ENCODE measurements around the gene CHI3L2. TPM values are rescaled to one million over a fixed set of nuclear protein-coding genes. Genes with fewer than 3 reads are reported as not detected.

Gene CHI3L2
- total and polyA plus RNA-seq, 2 of the 13 experiments (the other 11 are each of a cell fraction or from before 2014, with no cell fraction given) = 0.46 to 1.7 TPM

- TF ChIP-seq ZXDC (CRISPR knock-in tag; IDR thresholded peaks at IDR 0.05) = no peak
- no peak for TF ChIP-seq ZNF558 (CRISPR knock-in tag; IDR thresholded peaks at IDR 0.05; ENCODE audit: borderline replicate concordance)
- no peak for TF ChIP-seq KDM3A (CRISPR knock-in tag; IDR thresholded peaks at IDR 0.05; ENCODE audit: low read depth)
- TF ChIP-seq FIP1L1 (IDR thresholded peaks at IDR 0.05; ENCODE audit: borderline replicate concordance, insufficient read depth, low read depth, low read length) = no peak
- no peak for TF ChIP-seq CTCF (CRISPR knock-in tag; IDR thresholded peaks at IDR 0.05)
- no peak for TF ChIP-seq NR2F2 (IDR thresholded peaks at IDR 0.05; ENCODE audit: borderline replicate concordance, low read depth)
- no peak for TF ChIP-seq CBX2 (IDR thresholded peaks at IDR 0.05; ENCODE audit: low read depth, low read length)
- TF ChIP-seq CBX2 (CRISPR knock-in tag; IDR thresholded peaks at IDR 0.05; ENCODE audit: low read depth) = no peak
- no peak for TF ChIP-seq ATF3 (CRISPR knock-in tag; IDR thresholded peaks at IDR 0.05)
- TF ChIP-seq, protein P1, sequence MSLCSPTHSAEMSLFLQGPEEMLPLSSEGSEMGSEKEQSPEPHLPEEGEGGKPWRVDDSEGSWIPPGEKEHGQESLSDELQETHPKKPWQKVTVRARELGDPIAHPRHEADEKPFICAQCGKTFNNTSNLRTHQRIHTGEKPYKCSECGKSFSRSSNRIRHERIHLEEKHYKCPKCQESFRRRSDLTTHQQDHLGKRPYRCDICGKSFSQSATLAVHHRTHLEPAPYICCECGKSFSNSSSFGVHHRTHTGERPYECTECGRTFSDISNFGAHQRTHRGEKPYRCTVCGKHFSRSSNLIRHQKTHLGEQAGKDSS (CRISPR knock-in tag; IDR thresholded peaks at IDR 0.05; ENCODE audit: borderline replicate concordance, low read depth) = no peak
- TF ChIP-seq MTERF4 (CRISPR knock-in tag; IDR thresholded peaks at IDR 0.05) = no peak
- TF ChIP-seq KMT2B (CRISPR knock-in tag; IDR thresholded peaks at IDR 0.05) = no peak
Measured at GRCh38 chr1:111211921-111212320, 15.6 kb upstream of the CHI3L2 start (continued).

All from HepG2 (cell line).